Pericardium fibroblast (primary cell): Measurements from ENCODE around the gene RAB28. TPM values are rescaled to one million over a fixed set of nuclear protein-coding genes. Genes with fewer than 3 reads are reported as not detected.

Source experiments
- total RNA-seq: library from RNA; depleted of rRNA; stranded (reverse); fragments of >200 nt; gene quantifications from 2 replicates; pipeline ENCODE4 v1.2.3, GENCODE V29; 2015

The RAB28 gene
- 9.1 and 10.5 TPM in 2 replicates for total RNA-seq

DNA sequence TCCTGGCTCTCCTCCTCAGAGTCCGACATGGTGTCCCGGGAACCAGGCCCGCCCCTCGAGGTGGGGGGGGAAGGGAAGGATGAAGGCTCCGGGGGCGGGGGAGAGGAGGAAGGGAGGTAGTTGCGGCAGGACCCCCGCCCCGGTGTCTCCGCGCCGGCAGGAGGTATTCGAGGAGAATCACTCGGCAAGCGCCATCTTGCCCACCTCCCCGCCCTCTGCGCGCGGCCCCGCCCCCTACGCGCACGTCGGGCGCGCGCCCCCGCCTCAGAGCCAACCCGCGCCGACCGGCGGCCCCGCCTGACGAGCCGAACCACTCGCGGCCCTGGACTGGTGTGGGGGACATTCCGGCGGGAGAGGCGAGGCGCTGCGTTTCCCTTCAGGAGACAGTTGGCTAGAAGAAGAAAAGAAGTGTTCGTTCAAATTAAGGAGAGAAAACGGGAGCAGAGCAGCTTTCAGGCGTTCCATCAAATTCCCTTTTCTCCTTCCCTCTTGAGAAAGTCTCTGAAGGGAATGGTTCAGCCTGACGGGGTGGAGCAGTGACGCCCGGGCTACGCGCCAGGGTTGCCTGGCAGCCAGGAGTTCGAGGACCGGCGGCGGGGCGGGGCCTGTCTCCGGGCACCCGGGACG, at the start of gene RAB28:
Gene RAB28 (minus strand): TSS at position 219 of the 627 bp plus-strand sequence.

Other genes starting within 250 kb of the RAB28 start
- 0.09 and 0.23 TPM in 2 replicates for gene NKX3-2, start 60.2 kb upstream of the RAB28 start, total RNA-seq
- gene BOD1L1, start 143.4 kb upstream of the RAB28 start, total RNA-seq: 12.5 and 13.8 TPM in 2 replicates